SK-N-SH treated with all-trans-retinoic acid at 6 μM for 48 hours (cell line): ENCODE data around the gene MAP10.

Experiments used
- ATAC-seq: fragments of 200-7000 bp; cut with Tn5 transposase; 3 replicates; pipeline ENCODE4 v1.9.1; 2020; ENCODE audit warnings: mild to moderate bottlenecking, moderate library complexity
- ARNTL ChIP-seq: fragments of 450-650 bp; formaldehyde crosslinking; IDR thresholded peaks from 2 replicates; pipeline ENCODE4 v1.5.0; 2020; ENCODE audit warnings: low read depth, mild to moderate bottlenecking, moderate library complexity, borderline replicate concordance
- BACH2 ChIP-seq: fragments of 250-450 bp; sonication (Bioruptor Pico); IDR thresholded peaks from 2 replicates; pipeline ENCODE4 v1.9.0; 2021; ENCODE audit warnings: mild to moderate bottlenecking, borderline replicate concordance
- CSDC2 ChIP-seq: fragments of 250-450 bp; sonication (Bioruptor Pico); IDR thresholded peaks from 2 replicates; pipeline ENCODE4 v1.5.0; 2020; ENCODE audit warnings: mild to moderate bottlenecking, moderate library complexity
- ESRRG ChIP-seq: fragments of 250-450 bp; sonication (Bioruptor Pico); IDR thresholded peaks from 2 replicates; pipeline ENCODE4 v1.6.1; 2021; ENCODE audit warnings: mild to moderate bottlenecking
- GLIS3 ChIP-seq: fragments of 250-450 bp; sonication (Bioruptor Pico); IDR thresholded peaks from 2 replicates; pipeline ENCODE4 v1.5.0; 2020; ENCODE audit warnings: mild to moderate bottlenecking, moderate library complexity
- ISL1 ChIP-seq: fragments of 250-450 bp; sonication (Bioruptor Pico); IDR thresholded peaks from 2 replicates; pipeline ENCODE4 v2.1.2; 2022; ENCODE audit warnings: mild to moderate bottlenecking, moderate library complexity
- OSR1 ChIP-seq: fragments of 250-450 bp; sonication (Bioruptor Pico); IDR thresholded peaks from 2 replicates; pipeline ENCODE4 v1.8.0; 2022; ENCODE audit warnings: moderate library complexity, mild to moderate bottlenecking, inconsistent platforms
- PPARA ChIP-seq: fragments of 250-450 bp; sonication (Bioruptor Pico); IDR thresholded peaks from 2 replicates; pipeline ENCODE4 v1.5.0; 2020; ENCODE audit warnings: mild to moderate bottlenecking, borderline replicate concordance
- RARB ChIP-seq: fragments of 250-450 bp; sonication (Bioruptor Pico); IDR thresholded peaks from 2 replicates; pipeline ENCODE4 v1.8.0; 2021; ENCODE audit warnings: mild to moderate bottlenecking, moderate library complexity
- SNAI2 ChIP-seq: fragments of 250-450 bp; sonication (Bioruptor Pico); IDR thresholded peaks from 2 replicates; pipeline ENCODE4 v1.5.0; 2020; ENCODE audit warnings: mild to moderate bottlenecking, moderate library complexity
- TCF4 ChIP-seq: fragments of 250-450 bp; sonication (Bioruptor Pico); IDR thresholded peaks from 2 replicates; pipeline ENCODE4 v1.8.0; 2021; ENCODE audit warnings: mild to moderate bottlenecking, moderate library complexity, borderline replicate concordance
- TOX ChIP-seq: fragments of 250-450 bp; sonication (Bioruptor Pico); IDR thresholded peaks from 2 replicates; pipeline ENCODE4 v1.8.0; 2021; ENCODE audit warnings: mild to moderate bottlenecking, moderate library complexity, borderline replicate concordance
- ZC3H10 ChIP-seq: fragments of 250-450 bp; sonication (Bioruptor Pico); IDR thresholded peaks from 2 replicates; pipeline ENCODE4 v1.5.1; 2021; ENCODE audit warnings: mild to moderate bottlenecking, moderate library complexity
- ZFP3 ChIP-seq: fragments of 250-450 bp; sonication (Bioruptor Pico); IDR thresholded peaks from 2 replicates; pipeline ENCODE4 v1.5.0; 2020; ENCODE audit warnings: mild to moderate bottlenecking, moderate library complexity
- ZNF565 ChIP-seq: fragments of 450-650 bp; formaldehyde crosslinking; conservative IDR thresholded peaks from 2 replicates; pipeline ENCODE4 v1.5.0; 2020; ENCODE audit warnings: low read depth, mild to moderate bottlenecking, moderate library complexity
- ZNF70 ChIP-seq: fragments of 450-650 bp; formaldehyde crosslinking; IDR thresholded peaks from 2 replicates; pipeline ENCODE4 v1.5.0; 2020; ENCODE audit warnings: mild to moderate bottlenecking, moderate library complexity
- ZNF8 ChIP-seq: fragments of 450-650 bp; formaldehyde crosslinking; IDR thresholded peaks from 2 replicates; pipeline ENCODE4 v1.5.0; 2020; ENCODE audit warnings: mild to moderate bottlenecking, moderate library complexity
- TF ChIP-seq, protein P1 (sequence below): fragments of 250-450 bp; sonication (Bioruptor Pico); IDR thresholded peaks from 2 replicates; pipeline ENCODE4 v1.5.1; 2020; ENCODE audit warnings: low read depth, mild to moderate bottlenecking, moderate library complexity
- TF ChIP-seq, protein P2 (sequence below): fragments of 250-450 bp; sonication (Bioruptor Pico); IDR thresholded peaks from 2 replicates; pipeline ENCODE4 v1.8.0; 2021; ENCODE audit warnings: low read depth, mild to moderate bottlenecking, moderate library complexity, borderline replicate concordance
- TF ChIP-seq, protein P3 (sequence below): fragments of 250-450 bp; sonication (Bioruptor Pico); IDR thresholded peaks from 2 replicates; pipeline ENCODE4 v1.5.0; 2020; ENCODE audit warnings: mild to moderate bottlenecking, moderate library complexity
- TF ChIP-seq, protein P4 (sequence below): fragments of 250-450 bp; sonication (Bioruptor Pico); IDR thresholded peaks from 2 replicates; pipeline ENCODE4 v1.8.0; 2020; ENCODE audit warnings: mild to moderate bottlenecking, moderate library complexity, borderline replicate concordance
- TF ChIP-seq, protein P5 (sequence below): fragments of 250-450 bp; sonication (Bioruptor Pico); IDR thresholded peaks from 2 replicates; pipeline ENCODE4 v1.5.1; 2021; ENCODE audit warnings: mild to moderate bottlenecking, moderate library complexity

MAP10 gene

DNA sequence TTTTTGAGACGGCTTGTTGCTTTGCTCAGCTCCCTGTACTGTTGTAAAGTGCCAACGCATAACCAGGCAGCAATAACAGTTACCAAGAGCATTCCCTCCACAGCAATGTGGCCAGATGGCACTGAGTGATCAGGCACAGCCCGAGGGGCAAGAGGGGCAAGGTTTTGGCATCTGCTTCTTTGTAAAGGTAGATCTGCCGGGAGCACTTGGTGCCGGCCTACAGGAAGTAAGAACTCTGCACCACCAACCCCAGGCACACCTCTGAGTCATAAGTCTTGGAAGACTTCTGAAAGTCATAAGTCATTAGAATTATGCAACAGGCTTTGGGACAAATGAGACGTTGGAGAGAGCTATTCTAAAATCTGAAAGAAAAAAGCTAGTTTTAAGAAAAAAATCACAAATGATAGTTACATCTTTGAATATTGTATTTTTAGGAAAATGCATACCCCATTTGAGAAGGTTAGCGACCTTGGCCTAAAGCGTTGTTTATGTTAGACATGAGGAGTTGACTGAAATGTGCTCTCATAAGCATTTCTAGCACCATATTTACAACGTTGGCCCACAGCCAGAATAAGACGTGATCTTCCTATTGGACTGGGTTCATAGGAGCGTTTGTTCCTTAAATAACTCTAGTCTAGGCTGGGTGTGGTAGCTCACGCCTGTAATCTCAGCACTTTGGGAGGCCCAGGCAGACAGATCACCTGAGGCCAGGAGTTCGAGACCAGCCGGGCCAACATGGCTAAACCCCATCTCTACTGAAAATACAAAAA, 37.7 kb upstream of the MAP10 start:
- TF ChIP-seq ZNF8 (no peak), RARB (no peak), SNAI2 (no peak), ZC3H10 (no peak), ISL1 (CRISPR knock-in tag) (no peak), TCF4 (CRISPR knock-in tag) (no peak), ZNF565 (no peak), BACH2 (no peak), ZNF70 (no peak), ARNTL (no peak), PPARA (CRISPR knock-in tag) (no peak), CSDC2 (CRISPR knock-in tag) (no peak), GLIS3 (CRISPR knock-in tag) (no peak), TOX (CRISPR knock-in tag) (no peak), OSR1 (CRISPR knock-in tag) (no peak)
- TF ChIP-seq, protein P1, sequence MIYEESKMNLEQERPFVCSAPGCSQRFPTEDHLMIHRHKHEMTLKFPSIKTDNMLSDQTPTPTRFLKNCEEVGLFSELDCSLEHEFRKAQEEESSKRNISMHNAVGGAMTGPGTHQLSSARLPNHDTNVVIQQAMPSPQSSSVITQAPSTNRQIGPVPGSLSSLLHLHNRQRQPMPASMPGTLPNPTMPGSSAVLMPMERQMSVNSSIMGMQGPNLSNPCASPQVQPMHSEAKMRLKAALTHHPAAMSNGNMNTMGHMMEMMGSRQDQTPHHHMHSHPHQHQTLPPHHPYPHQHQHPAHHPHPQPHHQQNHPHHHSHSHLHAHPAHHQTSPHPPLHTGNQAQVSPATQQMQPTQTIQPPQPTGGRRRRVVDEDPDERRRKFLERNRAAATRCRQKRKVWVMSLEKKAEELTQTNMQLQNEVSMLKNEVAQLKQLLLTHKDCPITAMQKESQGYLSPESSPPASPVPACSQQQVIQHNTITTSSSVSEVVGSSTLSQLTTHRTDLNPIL (CRISPR knock-in tag) = no peak
- TF ChIP-seq, protein P2, sequence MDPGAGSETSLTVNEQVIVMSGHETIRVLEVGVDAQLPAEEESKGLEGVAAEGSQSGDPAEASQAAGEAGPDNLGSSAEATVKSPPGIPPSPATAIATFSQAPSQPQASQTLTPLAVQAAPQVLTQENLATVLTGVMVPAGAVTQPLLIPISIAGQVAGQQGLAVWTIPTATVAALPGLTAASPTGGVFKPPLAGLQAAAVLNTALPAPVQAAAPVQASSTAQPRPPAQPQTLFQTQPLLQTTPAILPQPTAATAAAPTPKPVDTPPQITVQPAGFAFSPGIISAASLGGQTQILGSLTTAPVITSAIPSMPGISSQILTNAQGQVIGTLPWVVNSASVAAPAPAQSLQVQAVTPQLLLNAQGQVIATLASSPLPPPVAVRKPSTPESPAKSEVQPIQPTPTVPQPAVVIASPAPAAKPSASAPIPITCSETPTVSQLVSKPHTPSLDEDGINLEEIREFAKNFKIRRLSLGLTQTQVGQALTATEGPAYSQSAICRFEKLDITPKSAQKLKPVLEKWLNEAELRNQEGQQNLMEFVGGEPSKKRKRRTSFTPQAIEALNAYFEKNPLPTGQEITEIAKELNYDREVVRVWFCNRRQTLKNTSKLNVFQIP (CRISPR knock-in tag) = no peak
- TF ChIP-seq, protein P3, sequence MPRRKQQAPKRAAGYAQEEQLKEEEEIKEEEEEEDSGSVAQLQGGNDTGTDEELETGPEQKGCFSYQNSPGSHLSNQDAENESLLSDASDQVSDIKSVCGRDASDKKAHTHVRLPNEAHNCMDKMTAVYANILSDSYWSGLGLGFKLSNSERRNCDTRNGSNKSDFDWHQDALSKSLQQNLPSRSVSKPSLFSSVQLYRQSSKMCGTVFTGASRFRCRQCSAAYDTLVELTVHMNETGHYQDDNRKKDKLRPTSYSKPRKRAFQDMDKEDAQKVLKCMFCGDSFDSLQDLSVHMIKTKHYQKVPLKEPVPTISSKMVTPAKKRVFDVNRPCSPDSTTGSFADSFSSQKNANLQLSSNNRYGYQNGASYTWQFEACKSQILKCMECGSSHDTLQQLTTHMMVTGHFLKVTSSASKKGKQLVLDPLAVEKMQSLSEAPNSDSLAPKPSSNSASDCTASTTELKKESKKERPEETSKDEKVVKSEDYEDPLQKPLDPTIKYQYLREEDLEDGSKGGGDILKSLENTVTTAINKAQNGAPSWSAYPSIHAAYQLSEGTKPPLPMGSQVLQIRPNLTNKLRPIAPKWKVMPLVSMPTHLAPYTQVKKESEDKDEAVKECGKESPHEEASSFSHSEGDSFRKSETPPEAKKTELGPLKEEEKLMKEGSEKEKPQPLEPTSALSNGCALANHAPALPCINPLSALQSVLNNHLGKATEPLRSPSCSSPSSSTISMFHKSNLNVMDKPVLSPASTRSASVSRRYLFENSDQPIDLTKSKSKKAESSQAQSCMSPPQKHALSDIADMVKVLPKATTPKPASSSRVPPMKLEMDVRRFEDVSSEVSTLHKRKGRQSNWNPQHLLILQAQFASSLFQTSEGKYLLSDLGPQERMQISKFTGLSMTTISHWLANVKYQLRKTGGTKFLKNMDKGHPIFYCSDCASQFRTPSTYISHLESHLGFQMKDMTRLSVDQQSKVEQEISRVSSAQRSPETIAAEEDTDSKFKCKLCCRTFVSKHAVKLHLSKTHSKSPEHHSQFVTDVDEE (CRISPR knock-in tag) = no peak
- TF ChIP-seq, protein P4, sequence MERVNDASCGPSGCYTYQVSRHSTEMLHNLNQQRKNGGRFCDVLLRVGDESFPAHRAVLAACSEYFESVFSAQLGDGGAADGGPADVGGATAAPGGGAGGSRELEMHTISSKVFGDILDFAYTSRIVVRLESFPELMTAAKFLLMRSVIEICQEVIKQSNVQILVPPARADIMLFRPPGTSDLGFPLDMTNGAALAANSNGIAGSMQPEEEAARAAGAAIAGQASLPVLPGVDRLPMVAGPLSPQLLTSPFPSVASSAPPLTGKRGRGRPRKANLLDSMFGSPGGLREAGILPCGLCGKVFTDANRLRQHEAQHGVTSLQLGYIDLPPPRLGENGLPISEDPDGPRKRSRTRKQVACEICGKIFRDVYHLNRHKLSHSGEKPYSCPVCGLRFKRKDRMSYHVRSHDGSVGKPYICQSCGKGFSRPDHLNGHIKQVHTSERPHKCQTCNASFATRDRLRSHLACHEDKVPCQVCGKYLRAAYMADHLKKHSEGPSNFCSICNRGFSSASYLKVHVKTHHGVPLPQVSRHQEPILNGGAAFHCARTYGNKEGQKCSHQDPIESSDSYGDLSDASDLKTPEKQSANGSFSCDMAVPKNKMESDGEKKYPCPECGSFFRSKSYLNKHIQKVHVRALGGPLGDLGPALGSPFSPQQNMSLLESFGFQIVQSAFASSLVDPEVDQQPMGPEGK (CRISPR knock-in tag) = no peak
- TF ChIP-seq, protein P5, sequence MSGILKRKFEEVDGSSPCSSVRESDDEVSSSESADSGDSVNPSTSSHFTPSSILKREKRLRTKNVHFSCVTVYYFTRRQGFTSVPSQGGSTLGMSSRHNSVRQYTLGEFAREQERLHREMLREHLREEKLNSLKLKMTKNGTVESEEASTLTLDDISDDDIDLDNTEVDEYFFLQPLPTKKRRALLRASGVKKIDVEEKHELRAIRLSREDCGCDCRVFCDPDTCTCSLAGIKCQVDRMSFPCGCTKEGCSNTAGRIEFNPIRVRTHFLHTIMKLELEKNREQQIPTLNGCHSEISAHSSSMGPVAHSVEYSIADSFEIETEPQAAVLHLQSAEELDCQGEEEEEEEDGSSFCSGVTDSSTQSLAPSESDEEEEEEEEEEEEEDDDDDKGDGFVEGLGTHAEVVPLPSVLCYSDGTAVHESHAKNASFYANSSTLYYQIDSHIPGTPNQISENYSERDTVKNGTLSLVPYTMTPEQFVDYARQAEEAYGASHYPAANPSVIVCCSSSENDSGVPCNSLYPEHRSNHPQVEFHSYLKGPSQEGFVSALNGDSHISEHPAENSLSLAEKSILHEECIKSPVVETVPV (CRISPR knock-in tag) = no peak

DNA sequence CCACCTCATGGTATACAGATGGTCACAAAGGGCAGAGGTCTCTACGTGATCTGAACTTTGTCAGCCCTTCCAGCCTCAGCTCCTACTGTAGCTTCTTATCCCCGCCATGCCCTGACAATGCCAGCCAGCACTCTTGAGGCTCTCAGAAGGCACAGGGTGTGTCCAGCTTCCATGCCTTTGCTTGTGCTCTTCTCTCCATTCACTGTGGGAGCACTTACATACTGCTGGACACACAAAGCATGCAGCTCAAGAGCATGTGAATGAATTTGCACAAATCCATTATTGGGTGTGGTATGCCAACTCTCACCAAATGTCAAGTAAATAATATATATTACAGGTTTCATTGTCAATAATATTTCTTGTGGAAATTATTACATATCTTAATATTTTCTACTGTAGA, 36.4 kb upstream of the MAP10 start:
- no peak for ATAC-seq
- TF ChIP-seq, protein P1 (CRISPR knock-in tag) = no peak
- no peak for TF ChIP-seq ESRRG (CRISPR knock-in tag)
- no peak for TF ChIP-seq BACH2
- TF ChIP-seq ZNF8 = no peak
- no peak for TF ChIP-seq CSDC2 (CRISPR knock-in tag)
- TF ChIP-seq, protein P4 (CRISPR knock-in tag) = no peak
- TF ChIP-seq ISL1 (CRISPR knock-in tag) = no peak
- TF ChIP-seq ZFP3 (CRISPR knock-in tag) = no peak
- TF ChIP-seq TOX (CRISPR knock-in tag) = no peak
- TF ChIP-seq, protein P2 (CRISPR knock-in tag) = no peak
- no peak for TF ChIP-seq GLIS3 (CRISPR knock-in tag)
- TF ChIP-seq PPARA (CRISPR knock-in tag) = no peak
- TF ChIP-seq, protein P5 (CRISPR knock-in tag) = no peak

More for the DNA sequence above, 37.7 kb upstream of the MAP10 start:
- no peak for ATAC-seq
